ENCODE measurements around the gene EXO1.

GRCh38 chr1:241870746-241871430 is 22.9 kb downstream of the EXO1 start:
- TF ChIP-seq POLR2A (IDR thresholded peaks at IDR 0.05; ENCODE audit: low read depth) (no peak), CTCF (IDR thresholded peaks at IDR 0.05) (no peak), EP300 (IDR thresholded peaks at IDR 0.05) (no peak)

Data from esophagus muscularis mucosa (tissue), 4 donors.